Measurements from ENCODE around the gene ZNF678. TPM values are rescaled to one million over a fixed set of nuclear protein-coding genes. Genes with fewer than 3 reads are reported as not detected.

Gene ZNF678
- total and polyA plus RNA-seq, 2 donors (not counting 1 experiment from before 2014, with no cell fraction given), result 5.5 to 16.0 TPM

DNA sequence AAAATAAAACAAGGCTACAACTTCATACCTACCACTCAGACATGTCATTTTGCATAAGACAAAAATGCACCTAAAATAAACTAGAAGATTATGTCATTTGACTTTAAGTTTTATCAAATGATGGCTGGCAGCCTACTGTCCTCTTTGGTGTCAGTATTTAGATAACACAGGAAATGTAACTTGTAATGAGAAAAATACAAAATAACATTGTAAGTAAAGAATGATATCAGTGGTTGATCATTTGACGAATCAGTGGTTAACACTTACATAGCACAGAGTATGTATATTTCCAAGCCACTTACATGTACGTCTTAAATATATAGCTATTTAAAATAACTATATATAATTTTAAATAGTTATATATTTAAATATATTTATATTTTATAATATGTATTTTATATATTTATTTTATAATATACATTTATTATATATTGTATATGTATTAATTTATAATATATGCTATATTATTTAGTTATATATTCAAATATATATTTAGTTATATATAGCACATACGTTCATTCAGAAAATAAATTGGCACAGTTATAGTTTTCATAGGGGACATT lies 44.1 kb downstream of the ZNF678 start:
- POLR2A ChIA-PET, result no interaction called here
- no CpG with 5 or more reads among the region's 3 CpGs for WGBS (ENCODE audit: insufficient coverage)
- peaks cover 16% of the 10 kb centered on the region for H3K9me3 Mint-ChIP-seq (ENCODE audit: insufficient read depth)

GRCh38 chr1:227612658-227613057 lies 49.3 kb downstream of the ZNF678 start:
- TF ChIP-seq EZH2 (IDR thresholded peaks at IDR 0.05; ENCODE audit: borderline replicate concordance, insufficient read depth, low read depth, low read length, poor library complexity, severe bottlenecking), result no peak
- no peak for TF ChIP-seq CTCF (IDR thresholded peaks at IDR 0.05)
- peaks cover 5 to 22% (median 18%) of the 10 kb centered on the region in 3 donors for H3K9me3 ChIP-seq (ENCODE audit: control extremely low read depth in 1 of 3, control insufficient read depth in 2 of 3, insufficient read depth in 1 of 3, low read length in 2 of 3)
- Mint-ChIP-seq H3K9me3 (ENCODE audit: insufficient read depth) (peaks cover 15% of the 10 kb centered on the region), H3K4me1 (peaks cover 3% of the 10 kb centered on the region), H3K4me3 (no peak overlapping the region), H3K27ac (no peak overlapping the region), H3K27me3 (no peaks in the 10 kb centered on the region)
- H2AFZ ChIP-seq (ENCODE audit: insufficient read depth, low read depth, low read length, poor library complexity, severe bottlenecking), result no peak overlapping the region
- H3K4me1 ChIP-seq (ENCODE audit: control insufficient read depth in 2 of 2, insufficient read depth in 2 of 2, low read length in 2 of 2), result no peaks in the 10 kb centered on the region
- H3K79me2 ChIP-seq (ENCODE audit: control insufficient read depth, insufficient read depth, low read length), result peaks cover 32% of the 10 kb centered on the region
- peaks cover 9 to 15% of the 10 kb centered on the region in 2 experiments for H3K36me3 ChIP-seq (replicated peaks in 1 of 2; ENCODE audit: control extremely low read depth in 1 of 2, control insufficient read depth in 1 of 2, extremely low read depth in 1 of 2, insufficient read depth in 2 of 2, low read length in 1 of 2)
- no peaks in the 10 kb centered on the region for H4K20me1 ChIP-seq (ENCODE audit: control insufficient read depth, insufficient read depth, low read length, poor library complexity, severe bottlenecking)
- H3K4me2 ChIP-seq (replicated peaks; ENCODE audit: low read depth, low read length, poor library complexity, severe bottlenecking), result no peak overlapping the region
- H3K9ac ChIP-seq (ENCODE audit: low read length), result no peak overlapping the region
- no peaks in the 10 kb centered on the region for H3K27me3 ChIP-seq (replicated peaks in 1 of 4; ENCODE audit: control extremely low read depth in 1 of 4, control insufficient read depth in 3 of 4, insufficient read depth in 4 of 4, low read length in 3 of 4)
- 100% methylated on average over 1 of the region's 1 CpG for WGBS (ENCODE audit: insufficient coverage)
- no peak overlapping the region for H3K4me3 ChIP-seq (ENCODE audit: control extremely low read depth in 1 of 5, extremely low read depth in 1 of 5, insufficient read depth in 1 of 5, low read depth in 2 of 5, low read length in 4 of 5)
- H3K27ac ChIP-seq (ENCODE audit: low read length in 2 of 2), result no peak overlapping the region
- CTCF ChIA-PET, result no interaction called here
- POLR2A ChIA-PET, result no interaction called here
- intact Hi-C loops (cut with micrococcal nuclease), result no loop called here
- ATAC-seq (ENCODE audit: low read depth), result no peak
- no peak for DNase-seq

More for the DNA sequence above, 44.1 kb downstream of the ZNF678 start:
- no peak overlapping the region for H3K27ac ChIP-seq (ENCODE audit: low read length in 2 of 2)
- no peak for TF ChIP-seq CTCF (IDR thresholded peaks at IDR 0.05)
- TF ChIP-seq EZH2 (IDR thresholded peaks at IDR 0.05; ENCODE audit: borderline replicate concordance, insufficient read depth, low read depth, low read length, poor library complexity, severe bottlenecking), result no peak
- H3K36me3 ChIP-seq (replicated peaks in 1 of 2; ENCODE audit: control extremely low read depth in 1 of 2, control insufficient read depth in 1 of 2, extremely low read depth in 1 of 2, insufficient read depth in 2 of 2, low read length in 1 of 2), result peaks cover 11 to 17% of the 10 kb centered on the region in 2 experiments
- H3K4me3 Mint-ChIP-seq, result no peak overlapping the region
- peaks cover 9 to 34% (median 16%) of the 10 kb centered on the region in 3 donors for H3K9me3 ChIP-seq (ENCODE audit: control extremely low read depth in 1 of 3, control insufficient read depth in 2 of 3, insufficient read depth in 1 of 3, low read length in 2 of 3)
- H4K20me1 ChIP-seq (ENCODE audit: control insufficient read depth, insufficient read depth, low read length, poor library complexity, severe bottlenecking), result no peaks in the 10 kb centered on the region
- peaks cover 2% of the 10 kb centered on the region for H3K4me1 Mint-ChIP-seq
- intact Hi-C loops (cut with micrococcal nuclease), result no loop called here
- H3K4me3 ChIP-seq (ENCODE audit: control extremely low read depth in 1 of 5, extremely low read depth in 1 of 5, insufficient read depth in 1 of 5, low read depth in 2 of 5, low read length in 4 of 5), result no peak overlapping the region
- H3K27ac Mint-ChIP-seq, result no peak overlapping the region
- H3K27me3 Mint-ChIP-seq, result no peaks in the 10 kb centered on the region
- no peak overlapping the region for H3K4me2 ChIP-seq (replicated peaks; ENCODE audit: low read depth, low read length, poor library complexity, severe bottlenecking)
- H3K9ac ChIP-seq (ENCODE audit: low read length), result no peak overlapping the region
- H3K4me1 ChIP-seq (ENCODE audit: control insufficient read depth in 2 of 2, insufficient read depth in 2 of 2, low read length in 2 of 2), result no peaks in the 10 kb centered on the region
- H3K27me3 ChIP-seq (replicated peaks in 1 of 4; ENCODE audit: control extremely low read depth in 1 of 4, control insufficient read depth in 3 of 4, insufficient read depth in 4 of 4, low read length in 3 of 4), result no peaks in the 10 kb centered on the region
- H3K79me2 ChIP-seq (ENCODE audit: control insufficient read depth, insufficient read depth, low read length), result peaks cover 39% of the 10 kb centered on the region
- ATAC-seq (ENCODE audit: low read depth) (no peak), DNase-seq (no peak)
- H2AFZ ChIP-seq (ENCODE audit: insufficient read depth, low read depth, low read length, poor library complexity, severe bottlenecking), result no peak overlapping the region
- CTCF ChIA-PET, result no interaction called here

All from B cell (primary cell).